Embryonic facial prominence (tissue), 1 donor: ENCODE data around the gene CASP1.
A peak's percentile ranks its signal among the peaks of the same experiment; 100 is the strongest.
"Not testable (repeated sequence)": the region's sequence is repeated elsewhere in the genome, so short reads cannot be mapped to it uniquely, and the experiment has no call there.

ENCODE experiments used
- DNase-seq: peaks from one replicate; pipeline ENCODE4 v3.0.0-alpha.2; 2016; ENCODE audit errors: extremely low spot score

CASP1 gene

DNA sequence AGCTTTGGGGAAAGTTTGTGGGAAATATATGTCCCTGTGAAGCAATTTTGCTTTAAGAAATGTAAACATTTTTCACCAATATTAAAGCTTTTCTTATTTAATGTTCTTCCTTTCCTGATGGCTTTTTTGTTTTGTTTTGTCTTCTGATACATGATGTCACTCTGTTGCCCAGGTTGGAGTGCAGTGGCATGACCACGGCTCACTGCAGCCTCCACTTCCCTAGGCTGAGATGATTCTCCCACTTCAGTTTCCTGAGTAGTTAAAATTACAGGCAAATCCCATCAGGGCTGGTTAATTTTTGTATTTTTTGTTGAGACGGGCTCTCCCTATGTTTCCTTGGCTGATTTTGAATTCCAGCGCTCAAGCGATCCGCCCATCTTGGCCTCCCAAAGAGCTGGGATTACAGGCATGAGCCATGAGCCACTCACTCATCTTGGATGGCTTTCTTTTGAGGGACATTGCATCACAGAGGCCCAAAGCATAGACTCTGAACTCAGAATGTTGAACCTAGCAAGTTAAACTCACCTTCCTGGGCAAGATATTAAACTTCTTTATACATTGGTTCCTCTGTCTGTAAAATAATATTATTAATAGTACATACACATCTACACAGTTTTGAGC, 10.8 kb upstream of the CASP1 start:
- no peak for DNase-seq

DNA sequence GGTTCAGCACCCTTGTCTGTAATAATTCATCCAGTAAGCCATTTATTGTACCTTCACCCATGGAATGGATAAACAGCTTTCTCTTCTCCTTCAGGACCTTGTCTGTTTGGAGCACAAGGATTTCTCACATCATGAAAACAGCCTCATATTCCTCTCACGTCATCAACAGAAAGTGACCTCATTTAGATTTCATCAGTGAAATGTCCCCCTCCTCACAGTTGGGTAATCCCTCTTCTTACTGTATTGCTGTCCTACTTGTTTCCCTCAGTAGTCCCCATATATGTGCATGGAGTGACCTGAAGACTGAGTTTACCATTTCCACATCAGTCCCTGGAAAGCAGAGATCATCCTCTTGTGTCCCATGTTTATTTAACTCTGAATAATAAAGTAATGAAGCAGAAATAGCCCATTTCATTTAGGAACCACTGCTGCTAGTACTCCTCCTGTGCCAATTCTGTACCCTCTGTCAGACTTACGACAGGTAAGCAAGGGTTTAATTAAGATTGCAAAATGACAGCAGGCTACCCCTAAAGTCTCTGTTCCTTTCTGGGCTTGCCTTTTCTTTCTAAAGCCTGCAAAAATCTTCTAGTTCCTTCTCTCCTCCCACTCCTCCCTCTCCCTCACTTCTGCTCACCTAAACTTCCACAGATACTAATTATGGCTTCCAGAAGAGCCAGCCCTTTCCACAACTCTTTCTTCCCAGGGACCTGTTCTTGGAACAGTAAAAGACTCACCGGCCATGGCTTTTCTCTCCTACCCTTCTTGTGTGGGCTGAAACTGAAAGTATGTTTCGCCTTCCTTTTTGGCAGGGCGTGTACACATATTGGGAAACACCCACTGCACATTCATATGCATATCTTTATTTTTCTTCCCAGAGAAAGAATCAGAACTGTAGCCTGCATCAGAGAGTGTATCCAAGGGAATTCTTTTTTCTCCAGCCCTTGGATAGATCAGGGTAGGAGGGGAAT, 9.9 kb upstream of the CASP1 start, which contains the start of gene CARD16:
Gene CARD16 (minus strand): TSS at position 779 of the 968 bp plus-strand sequence. CDS start 38 bp downstream, at position 741.
- not testable (repeated sequence) for DNase-seq

DNA sequence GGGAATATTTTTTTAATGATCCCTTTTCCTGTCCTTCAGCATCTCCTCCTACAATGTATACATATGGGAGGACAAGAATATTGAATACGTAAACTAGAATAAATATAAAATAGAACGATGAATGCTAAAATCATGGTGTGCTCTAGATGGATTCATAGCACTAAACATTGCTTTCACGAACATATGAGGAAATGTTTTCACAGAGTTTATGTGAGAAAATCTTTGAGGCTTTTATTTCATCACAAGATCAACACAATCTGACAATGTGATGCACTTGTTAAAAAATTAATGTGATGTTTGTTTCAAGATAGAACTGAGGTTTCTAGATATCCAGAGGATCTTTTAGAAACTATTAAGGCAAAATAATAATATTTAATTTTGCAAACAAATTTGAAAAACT, 7.2 kb upstream of the CASP1 start:
- DNase-seq, result peak; percentile 19

DNA sequence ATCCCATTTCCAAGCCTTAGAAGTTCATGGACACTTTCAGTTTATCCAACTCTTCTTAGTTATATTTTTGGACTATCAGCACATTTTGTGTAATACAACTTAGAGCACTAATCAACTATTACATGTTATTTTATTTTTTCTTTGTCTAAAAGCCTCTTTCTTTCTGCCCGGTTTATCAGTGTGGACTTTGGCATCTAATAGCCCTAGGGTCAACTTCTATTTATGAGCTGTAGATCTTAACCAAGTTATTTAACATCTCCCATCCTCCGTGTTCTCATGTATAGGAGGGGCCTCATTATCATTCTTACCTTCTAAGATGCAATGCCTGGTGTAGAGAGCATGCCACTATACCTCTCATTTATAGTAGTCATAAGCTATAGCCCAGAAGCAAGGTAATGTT, 5.8 kb upstream of the CASP1 start:
- no peak for DNase-seq

DNA sequence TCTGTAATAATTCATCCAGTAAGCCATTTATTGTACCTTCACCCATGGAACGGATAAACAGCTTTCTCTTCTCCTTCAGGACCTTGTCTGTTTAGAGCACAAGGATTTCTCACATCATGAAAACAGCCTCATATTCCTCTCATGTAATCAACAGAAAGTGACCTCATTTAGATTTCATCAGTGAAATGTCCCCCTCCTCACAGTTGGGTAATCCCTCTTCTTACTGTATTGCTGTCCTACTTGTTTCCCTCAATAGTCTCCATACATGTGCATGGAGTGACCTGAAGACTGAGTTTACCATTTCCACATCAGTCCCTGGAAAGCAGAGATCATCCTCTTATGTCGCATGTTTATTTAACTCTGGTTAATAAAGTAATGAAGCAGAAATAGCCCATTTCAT, 556 bp downstream of the CASP1 start:
- DNase-seq, result not testable (repeated sequence)

DNA sequence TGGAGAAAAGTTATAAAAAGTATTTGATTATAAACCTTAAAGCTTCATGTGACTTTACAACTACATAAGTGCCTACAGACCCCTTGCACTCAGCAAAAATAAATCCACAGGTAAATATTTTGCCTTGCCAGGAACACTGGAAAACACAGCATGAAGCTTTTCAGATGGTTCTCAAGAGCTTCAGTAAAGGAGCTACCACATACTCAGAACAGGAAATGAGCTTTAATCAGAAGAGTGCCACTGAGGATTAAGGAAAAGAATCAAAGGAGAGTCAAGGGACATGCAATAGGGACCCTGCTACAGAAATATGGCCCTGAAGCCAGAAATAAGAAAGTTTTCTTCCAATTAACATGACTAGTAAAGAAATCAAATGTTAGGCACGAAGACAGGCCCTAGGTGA, 1.2 kb downstream of the CASP1 start:
- DNase-seq, result no peak

DNA sequence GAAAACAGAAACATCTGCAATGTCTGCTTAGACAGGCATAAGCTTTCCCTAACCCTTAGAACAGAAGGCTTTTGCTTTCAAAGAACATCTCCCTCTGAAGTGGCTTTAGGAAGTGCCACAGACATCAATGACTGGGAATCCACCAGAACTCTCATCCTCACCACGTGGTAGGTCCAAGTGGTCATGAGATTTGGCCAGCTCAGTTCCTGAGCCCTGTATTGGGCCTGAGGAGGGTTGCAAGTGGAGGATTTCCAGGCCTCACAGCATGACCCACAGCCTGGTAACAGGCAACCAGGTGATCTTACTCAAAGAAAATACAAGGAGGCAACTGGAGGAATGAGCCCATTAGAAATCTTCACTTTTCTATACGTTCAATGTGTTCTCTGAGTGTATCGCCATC, 1.6 kb downstream of the CASP1 start:
- DNase-seq, result no peak

DNA sequence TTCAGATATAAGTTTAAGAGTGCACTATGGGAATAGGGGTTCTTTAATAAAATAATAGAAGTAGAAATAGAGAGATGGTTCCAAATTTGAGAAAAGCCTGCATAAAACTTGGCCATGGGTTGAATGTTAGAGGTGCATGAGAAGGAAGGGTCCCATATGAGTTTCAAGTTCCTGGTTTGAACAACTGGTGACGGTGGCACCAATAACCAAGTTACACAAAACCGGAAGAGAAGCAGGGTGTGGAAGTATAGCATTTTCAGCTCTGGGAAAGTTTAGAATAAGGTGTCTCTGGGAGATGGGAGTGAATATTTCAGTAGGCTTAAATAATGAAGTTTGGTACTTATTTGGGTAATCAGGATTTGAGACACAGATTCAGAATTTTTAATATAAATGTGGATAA, 2.4 kb downstream of the CASP1 start:
- no peak for DNase-seq

DNA sequence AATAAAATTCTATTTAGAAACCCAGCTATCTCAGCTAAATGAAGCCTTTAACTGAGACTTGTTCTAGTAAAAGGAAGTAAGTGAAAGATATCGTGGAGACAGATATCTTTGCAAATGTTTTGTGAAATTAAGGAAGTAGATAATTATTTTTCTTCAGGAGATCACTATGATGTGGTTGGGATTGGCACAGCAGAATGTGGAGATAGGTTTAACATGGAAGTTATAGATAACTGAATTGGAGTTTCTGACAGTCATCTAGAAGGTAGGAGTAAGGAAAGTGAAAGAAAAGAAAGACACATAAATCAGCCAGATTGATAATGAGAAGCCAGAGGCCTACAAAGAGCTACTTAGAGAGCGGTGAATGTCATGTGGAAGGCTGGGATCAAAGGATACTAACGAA, 7.3 kb downstream of the CASP1 start:
- DNase-seq, result no peak

DNA sequence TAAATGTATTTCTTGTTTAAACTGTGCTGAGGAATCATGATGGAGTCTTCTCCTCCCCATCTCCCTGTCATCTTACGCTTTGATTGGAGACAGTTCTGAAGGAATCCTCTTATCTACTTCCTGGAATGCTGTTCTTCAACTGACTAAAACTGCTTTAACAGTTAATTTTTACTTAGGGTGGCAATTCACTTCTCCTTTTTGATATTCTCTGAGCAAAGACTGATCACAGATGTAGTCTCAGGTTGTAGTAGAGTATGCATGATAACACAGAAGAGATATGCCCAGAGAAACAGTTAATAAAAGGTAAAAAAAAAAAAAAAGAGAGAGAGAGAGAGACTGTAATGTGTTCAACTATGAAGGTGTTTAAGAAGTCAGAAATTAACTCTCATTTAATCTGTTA, 10.6 kb downstream of the CASP1 start:
- DNase-seq, result no peak

DNA sequence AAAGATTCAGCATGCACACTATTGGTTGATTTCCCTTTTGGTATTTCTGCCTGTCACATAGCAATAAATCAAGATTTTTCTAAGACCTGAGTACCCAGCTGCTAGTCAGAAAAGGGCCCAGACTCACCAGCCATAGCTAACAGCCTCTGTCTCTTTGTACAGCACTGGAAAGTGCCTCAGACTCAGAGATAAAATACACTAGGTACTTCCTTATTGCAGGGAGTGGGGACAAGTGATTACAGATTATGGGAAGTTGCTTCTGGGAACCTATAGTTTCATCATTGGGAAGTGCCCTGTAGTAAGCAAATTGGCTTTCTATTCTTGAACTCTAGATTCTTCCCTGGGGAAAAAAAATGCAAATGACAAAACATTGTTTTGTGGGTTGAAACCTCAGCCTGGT, 11.9 kb downstream of the CASP1 start, which contains the start of gene CASP5:
Gene CASP5 (minus strand): TSS at position 166 of the 400 bp plus-strand sequence. CDS start 32 bp downstream, at position 134.
- DNase-seq, result no peak

DNA sequence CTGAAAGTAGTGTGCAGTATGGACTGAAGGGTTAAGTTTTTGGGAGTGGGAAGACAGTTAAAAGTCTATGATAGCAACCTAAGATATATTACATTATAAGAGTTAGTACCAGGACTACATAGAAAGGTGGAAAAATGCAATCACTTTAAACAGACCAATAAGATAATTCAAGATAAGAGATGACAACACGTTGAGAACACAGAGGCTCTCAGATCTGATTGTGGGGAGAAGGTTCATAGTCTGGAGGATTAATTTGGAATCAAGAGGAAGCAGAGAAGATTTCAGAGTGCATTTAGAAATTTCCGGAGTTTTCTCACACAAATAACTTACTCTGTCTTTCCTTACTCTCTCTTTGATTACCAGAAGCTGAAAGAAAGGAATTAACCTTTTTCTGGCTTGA, 12.4 kb downstream of the CASP1 start:
- DNase-seq, result no peak

DNA sequence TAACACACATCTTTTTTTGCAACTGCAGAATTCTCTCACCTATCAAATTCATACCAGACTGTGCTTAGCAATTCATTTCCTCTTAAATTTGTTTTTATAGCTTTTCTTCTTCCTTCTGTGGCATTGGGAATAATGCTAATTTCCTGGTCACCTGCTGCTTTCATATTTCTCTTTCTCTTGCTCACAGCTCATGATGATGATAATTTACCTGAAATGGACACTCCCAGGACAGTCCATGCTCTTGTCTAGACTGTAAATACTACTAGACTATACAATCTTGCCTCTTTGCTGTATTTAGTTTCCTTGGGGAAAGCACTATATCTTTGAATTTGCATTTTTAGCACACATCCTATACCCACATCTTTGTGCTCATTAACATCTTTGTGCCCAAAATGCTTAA, 27.5 kb downstream of the CASP1 start:
- DNase-seq, result no peak

DNA sequence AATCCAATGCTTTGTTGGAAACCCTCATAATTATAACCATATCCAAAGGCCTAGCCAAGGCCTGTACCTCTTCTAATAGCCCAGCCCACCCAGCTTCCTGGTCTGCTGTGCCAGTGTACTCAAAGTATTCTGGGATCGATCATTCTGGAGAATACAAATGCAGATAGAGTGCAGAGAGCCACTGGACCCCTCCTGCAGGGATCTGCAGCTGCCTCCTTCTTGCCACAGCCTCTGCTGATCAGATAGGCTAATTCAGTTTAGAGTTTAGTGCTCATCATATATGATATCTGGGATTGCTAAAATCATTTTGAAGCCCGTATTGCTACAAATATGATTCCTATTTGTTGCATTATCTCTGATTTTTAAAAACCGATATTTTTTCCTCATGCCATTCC, 29.5 kb downstream of the CASP1 start:
- DNase-seq, result no peak

DNA sequence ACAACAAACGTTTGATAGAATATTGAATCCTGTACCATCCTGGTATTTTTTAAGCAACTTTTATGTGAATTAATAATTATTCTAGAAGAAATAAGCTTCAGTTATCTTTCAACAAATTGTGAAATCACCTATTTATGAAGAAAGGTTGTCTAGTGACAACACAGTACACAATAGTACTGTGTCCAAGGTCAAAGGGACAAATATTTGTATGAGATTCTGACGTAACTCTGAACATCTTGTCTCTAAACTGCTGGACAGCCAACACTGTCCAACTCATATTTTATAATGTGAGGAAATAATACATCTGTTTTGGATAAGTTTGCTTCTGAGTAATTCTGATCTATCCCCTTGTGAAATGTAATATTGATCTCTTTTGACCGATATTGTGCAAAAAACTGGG, 30.9 kb downstream of the CASP1 start:
- DNase-seq, result no peak

DNA sequence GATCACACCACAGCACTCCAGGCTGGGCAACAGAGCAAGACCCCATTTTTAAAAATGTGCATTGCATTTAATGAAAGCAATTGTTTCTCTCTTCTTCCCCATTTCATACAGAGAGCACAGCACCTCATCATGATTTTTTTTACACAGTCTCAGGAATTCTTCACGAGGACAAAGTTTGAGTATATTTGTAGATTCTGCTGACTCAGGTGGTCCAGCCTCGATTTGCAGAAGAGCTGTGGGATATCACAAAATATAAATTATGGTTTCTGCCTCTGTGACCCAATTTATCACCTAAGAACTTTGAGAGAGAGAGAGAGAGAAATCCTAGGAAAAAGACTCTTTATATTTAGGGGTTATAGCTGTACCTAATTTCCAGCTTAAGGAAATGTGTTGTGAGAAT, 31.8 kb downstream of the CASP1 start:
- no peak for DNase-seq

DNA sequence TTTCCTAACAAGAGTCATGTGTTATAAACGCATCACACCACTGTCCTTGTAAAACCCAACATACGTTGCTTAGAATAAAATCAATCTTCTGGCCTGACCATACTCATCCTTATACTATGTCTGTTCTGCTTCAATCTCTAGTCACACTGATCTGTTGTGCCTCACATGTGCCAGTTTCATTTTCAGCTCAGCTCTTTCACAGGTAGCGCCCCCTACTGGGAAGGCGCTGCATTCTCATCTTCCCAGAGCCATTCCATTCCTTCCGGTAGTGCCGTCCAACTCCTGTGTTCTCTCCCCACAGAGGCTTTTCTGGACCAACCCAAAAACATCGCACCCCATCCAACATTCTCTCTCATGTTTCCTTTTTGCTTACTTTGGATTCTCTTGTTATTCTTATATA, 34.1 kb downstream of the CASP1 start:
- DNase-seq, result no peak

DNA sequence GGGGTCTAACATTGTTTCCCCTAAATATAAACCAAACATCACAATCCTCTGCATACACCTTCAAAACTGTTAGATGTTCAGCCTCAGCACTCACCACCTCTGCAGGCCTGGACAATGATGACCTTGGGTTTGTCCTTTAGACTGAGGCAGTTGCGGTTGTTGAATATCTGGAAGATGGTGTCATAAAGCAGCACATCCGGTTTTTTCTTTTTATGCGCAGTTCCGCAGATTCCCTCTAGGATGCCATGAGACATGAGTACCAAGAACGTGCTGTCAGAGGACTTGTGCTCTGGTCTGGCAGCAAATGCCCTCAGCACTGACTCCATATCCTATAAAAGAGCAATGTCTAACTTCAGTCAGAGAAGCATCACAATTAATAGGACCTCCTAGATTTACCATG, 34.8 kb downstream of the CASP1 start:
- no peak for DNase-seq

DNA sequence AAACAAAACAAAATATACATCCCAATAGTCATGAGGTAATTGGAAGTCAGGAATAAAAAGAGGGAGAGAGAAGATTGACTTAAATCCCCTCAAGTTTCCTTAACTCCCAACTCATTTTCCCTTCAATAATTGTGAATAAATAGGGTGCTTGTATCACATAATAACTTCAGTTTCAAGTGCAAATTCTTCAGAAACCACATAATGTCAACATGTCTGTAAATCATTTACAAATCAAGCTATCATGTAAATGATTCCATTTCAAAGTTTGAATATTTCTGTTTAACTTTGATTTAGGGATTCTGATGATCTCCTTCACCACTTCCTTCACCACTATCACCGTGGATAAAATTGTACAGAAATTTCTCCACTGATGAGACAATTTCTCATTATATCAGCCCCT, 35.2 kb downstream of the CASP1 start:
- no peak for DNase-seq

DNA sequence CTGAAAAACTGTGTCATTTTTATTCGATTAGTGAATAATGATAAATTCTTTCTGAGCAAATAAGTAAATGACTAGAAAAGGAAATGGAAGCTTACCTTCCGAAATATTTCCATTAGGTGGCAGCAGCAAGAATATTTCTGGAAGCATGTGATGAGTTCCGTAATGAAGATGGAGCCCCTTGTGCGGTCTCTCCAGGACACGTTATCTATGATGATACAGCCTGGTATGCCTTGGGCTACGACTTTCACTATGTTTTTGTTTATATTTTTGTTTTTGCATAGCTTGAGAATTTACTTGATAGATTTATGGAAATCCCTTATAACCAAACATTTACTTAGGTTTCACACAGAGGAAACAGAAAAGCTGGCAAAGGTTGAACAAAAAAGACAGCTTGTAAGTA, 37.7 kb downstream of the CASP1 start:
- DNase-seq, result no peak

DNA sequence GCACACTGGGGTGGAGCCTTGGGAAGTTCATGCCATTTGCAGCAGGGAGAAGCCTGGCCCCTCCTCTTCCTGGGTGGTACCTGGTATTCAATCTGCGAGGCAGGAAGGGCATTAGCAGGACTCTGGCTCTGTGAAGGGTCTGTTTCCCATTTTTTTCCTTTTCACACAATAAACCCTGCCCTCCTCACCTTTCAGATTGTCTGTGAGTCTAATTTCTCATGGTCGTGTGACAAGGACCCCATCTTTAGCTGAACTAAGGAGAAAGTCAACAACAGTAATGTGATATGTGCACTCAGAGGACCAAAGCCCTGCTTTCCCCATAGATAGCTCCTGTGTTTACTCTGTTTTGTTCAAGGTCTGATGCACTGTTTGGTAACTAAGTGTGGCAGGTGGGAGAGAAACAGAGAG, 39.9 kb downstream of the CASP1 start:
- no peak for DNase-seq

DNA sequence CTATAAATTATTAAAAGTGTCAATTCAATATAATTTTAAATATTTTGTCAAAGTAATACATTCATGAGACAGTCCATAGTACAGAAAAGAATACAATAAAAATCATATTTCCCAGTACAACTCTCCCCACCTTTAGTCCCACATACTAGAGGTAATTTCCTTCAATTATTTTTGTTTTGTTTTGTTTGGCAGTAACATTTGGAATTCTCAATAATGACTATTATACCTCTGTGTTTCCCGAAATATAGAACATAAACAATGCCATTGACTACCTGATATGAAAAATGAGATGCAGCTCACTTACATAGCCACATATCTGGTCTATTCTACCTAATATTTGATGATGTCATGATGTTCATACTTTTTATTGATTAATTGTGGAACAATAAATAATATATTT, 42.2 kb downstream of the CASP1 start:
- DNase-seq, result no peak

DNA sequence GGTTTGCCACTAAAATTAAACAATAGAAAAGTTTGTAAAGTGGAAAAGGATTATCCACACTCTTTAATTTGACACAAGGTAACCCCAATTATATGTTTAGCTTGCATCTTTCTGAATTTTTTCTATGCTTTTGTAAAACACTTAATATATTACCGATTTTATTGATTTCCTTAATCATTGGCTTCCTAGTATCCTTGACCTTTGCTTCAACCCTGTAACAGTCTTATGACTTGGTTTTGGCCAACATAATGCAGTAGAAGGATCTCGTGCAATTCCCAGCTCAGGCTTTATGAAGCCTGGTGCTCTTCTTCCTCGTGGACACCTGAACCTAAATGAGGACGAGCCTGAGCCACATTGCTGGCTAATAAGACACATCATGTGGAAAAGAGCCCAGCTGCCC, 43.0 kb downstream of the CASP1 start:
- DNase-seq, result no peak
